Cardiac fibroblast (primary cell): ENCODE results near the gene NXPH2.
"Not testable (repeated sequence)": the region's sequence is repeated elsewhere in the genome, so short reads cannot be mapped to it uniquely, and the experiment has no call there.

Source experiments
- DNase-seq, 2 donors: peaks; one replicate each; pipeline versions ENCODE4 v3.0.0 to v3.0.0-alpha.2; 2010; ENCODE audit warnings: low read depth in 2 of 2
- H3K4me3 ChIP-seq, 2 donors: replicated peaks in 1 of 2; 1 replicate in 1 of 2; 2 replicates in 1 of 2; pipeline ENCODE4 v1.5.1; 2011; ENCODE audit warnings: low read depth in 2 of 2, low read length in 2 of 2, mild to moderate bottlenecking in 2 of 2, moderate library complexity in 1 of 2
- CTCF ChIP-seq: IDR thresholded peaks from one replicate; pipeline ENCODE4 v1.5.1; 2011; ENCODE audit warnings: low read depth, mild to moderate bottlenecking, low read length, inconsistent platforms

NXPH2 gene

GRCh38 chr2:138654146-138654545 is 126.0 kb downstream of the NXPH2 start:
- DNase-seq, result no peak

GRCh38 chr2:138652378-138652777 is 127.8 kb downstream of the NXPH2 start:
- TF ChIP-seq CTCF, result no peak
- no peak overlapping the region for H3K4me3 ChIP-seq
- DNase-seq, result no peak

More at GRCh38 chr2:138654146-138654545, 126.0 kb downstream of the NXPH2 start:
- no peak overlapping the region for H3K4me3 ChIP-seq
- TF ChIP-seq CTCF, result no peak

DNA sequence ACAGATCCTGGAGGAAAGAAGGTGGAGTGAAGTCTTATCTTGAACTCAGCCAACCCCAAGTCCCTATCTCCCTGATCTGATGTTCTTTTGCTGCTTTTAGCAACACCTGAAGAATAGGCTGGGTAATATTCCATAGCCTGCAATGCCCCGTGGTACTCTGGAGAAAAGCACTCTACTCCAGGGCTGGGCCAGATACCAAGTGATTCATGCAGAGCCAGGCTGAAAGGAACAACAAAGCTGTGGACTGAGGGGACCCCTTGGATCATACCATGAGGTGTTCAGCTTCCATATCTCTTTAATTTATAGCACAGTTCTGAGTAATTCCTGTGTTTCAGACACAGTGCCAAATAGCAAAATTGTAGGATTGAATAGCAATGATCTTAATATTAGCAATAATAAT is 130.6 kb downstream of the NXPH2 start:
- DNase-seq, result no peak
- H3K4me3 ChIP-seq, result no peak overlapping the region
- TF ChIP-seq CTCF, result no peak

- DNase-seq, result no peak
- no peak overlapping the region for H3K4me3 ChIP-seq
- TF ChIP-seq CTCF, result no peak
Observed at GRCh38 chr2:138648606-138649005, 131.6 kb downstream of the NXPH2 start.

- H3K4me3 ChIP-seq, DNase-seq: not testable (repeated sequence)
Observed at GRCh38 chr2:138644776-138645175, 135.4 kb downstream of the NXPH2 start.

DNA sequence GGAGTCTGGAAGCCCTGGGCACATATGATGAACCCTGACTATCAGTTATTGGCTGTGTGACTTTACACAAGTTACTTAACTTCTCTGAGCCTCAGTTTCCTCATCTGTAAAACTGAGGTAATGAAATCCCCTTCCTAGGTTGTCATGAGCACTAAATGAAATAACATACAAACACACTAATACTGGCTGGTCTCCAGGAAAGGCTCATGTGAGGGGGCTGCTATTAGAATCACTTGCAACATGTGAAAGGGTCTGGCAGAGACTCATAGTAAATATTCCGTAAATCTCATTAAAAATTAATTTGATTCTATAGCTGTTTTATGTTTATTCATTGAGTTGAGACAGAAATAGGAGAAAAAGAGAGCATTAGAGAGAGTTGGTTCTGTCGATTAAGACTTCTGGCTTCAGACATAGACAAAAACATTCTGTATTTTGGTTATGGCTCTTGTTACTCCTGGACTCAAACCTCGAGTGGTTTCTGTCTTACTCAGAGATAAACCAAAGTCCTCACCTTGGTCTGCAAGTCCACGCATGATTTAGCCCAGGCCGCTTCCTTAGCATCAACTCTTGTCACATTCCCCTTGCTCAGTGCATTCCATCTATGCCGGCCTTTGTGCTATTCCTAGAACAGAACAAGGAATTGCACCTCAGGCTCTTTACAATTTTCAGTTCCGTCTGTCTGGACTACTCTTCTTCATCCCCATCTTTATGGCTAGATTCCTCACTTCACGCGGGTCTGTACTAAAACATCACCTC is 139.1 kb downstream of the NXPH2 start:
- no peak for TF ChIP-seq CTCF
- H3K4me3 ChIP-seq, result no peak overlapping the region
- no peak for DNase-seq

GRCh38 chr2:138637686-138638085 is 142.5 kb downstream of the NXPH2 start:
- TF ChIP-seq CTCF, result no peak
- DNase-seq, result no peak
- no peak overlapping the region for H3K4me3 ChIP-seq
